PFSK-1 (cell line): ENCODE data around the gene PARN.

ENCODE experiments used
- FOXP2 ChIP-seq: optimal IDR thresholded peaks from 2 replicates; pipeline ENCODE3; 2011; ENCODE audit warnings: borderline replicate concordance, control low read depth, inconsistent platforms; ENCODE audit not compliant: insufficient read depth; ENCODE audit errors: extremely low read length, extremely low read depth
- POLR2AphosphoS5 ChIP-seq: IDR thresholded peaks from 2 replicates; pipeline ENCODE4 v1.6.1; 2012; ENCODE audit warnings: low read depth, mild to moderate bottlenecking, control low read depth, low read length, moderate library complexity
- REST ChIP-seq, 2 experiments: IDR thresholded peaks; 2 replicates each; pipeline versions ENCODE4 v1.6.1 to v1.8.0; 2011 to 2012; ENCODE audit warnings: low read depth in 2 of 2, low read length in 2 of 2, control low read depth in 1 of 2, inconsistent platforms in 1 of 2, mild to moderate bottlenecking in 1 of 2, moderate library complexity in 1 of 2; ENCODE audit not compliant: insufficient read depth in 1 of 2
- SIN3A ChIP-seq: IDR thresholded peaks from 2 replicates; pipeline ENCODE4 v1.6.1; 2012; ENCODE audit warnings: mild to moderate bottlenecking, low read length, moderate library complexity, borderline replicate concordance; ENCODE audit not compliant: insufficient read depth
- TAF1 ChIP-seq: IDR thresholded peaks from 2 replicates; pipeline ENCODE4 v1.6.1; 2012; ENCODE audit warnings: low read length, control low read depth, borderline replicate concordance; ENCODE audit not compliant: insufficient read depth

PARN gene

GRCh38 chr16:14658063-14658462 lies 28.0 kb upstream of the PARN start:
- TF ChIP-seq FOXP2 (no peak), TAF1 (no peak), REST (IDR thresholded peaks at IDR 0.05; ENCODE audit: insufficient read depth in 1 of 2, low read depth in 2 of 2, low read length in 2 of 2) (no peak), SIN3A (no peak), POLR2AphosphoS5 (no peak)

GRCh38 chr16:14652726-14653125 lies 22.7 kb upstream of the PARN start:
- TF ChIP-seq TAF1 = no peak
- TF ChIP-seq FOXP2 = no peak
- no peak for TF ChIP-seq POLR2AphosphoS5
- TF ChIP-seq REST (IDR thresholded peaks at IDR 0.05; ENCODE audit: insufficient read depth in 1 of 2, low read depth in 2 of 2, low read length in 2 of 2) = no peak
- TF ChIP-seq SIN3A = no peak

- TF ChIP-seq FOXP2 (no peak), SIN3A (no peak), POLR2AphosphoS5 (no peak), TAF1 (no peak), REST (IDR thresholded peaks at IDR 0.05; ENCODE audit: insufficient read depth in 1 of 2, low read depth in 2 of 2, low read length in 2 of 2) (no peak)
Observed at GRCh38 chr16:14650629-14651028, 20.6 kb upstream of the PARN start.

GRCh38 chr16:14649816-14650215 lies 19.8 kb upstream of the PARN start:
- TF ChIP-seq POLR2AphosphoS5 (no peak), FOXP2 (no peak), TAF1 (no peak)

- TF ChIP-seq POLR2AphosphoS5 (no peak), SIN3A (no peak), REST (IDR thresholded peaks at IDR 0.05; ENCODE audit: insufficient read depth in 1 of 2, low read depth in 2 of 2, low read length in 2 of 2) (no peak), TAF1 (no peak), FOXP2 (no peak)
Observed at GRCh38 chr16:14641926-14642325, 11.9 kb upstream of the PARN start.
